K562 (cell line): ENCODE results near the gene ASB14.

Experiments used
- BRCA1 ChIP-seq, 2 experiments: fragments of 450-650 bp in 1 of 2; sonication (generic) in 1 of 2; formaldehyde crosslinking in 1 of 2; IDR thresholded peaks; 2 replicates each; pipeline versions ENCODE4 v1.5.0 to v1.6.1; 2017 to 2020; ENCODE audit warnings: mild to moderate bottlenecking in 1 of 2, missing genetic modification reagents in 1 of 2
- CTCF ChIP-seq, 3 experiments: IDR thresholded peaks in 2 of 3; conservative IDR thresholded peaks in 1 of 3; 2 replicates each; pipeline ENCODE4 v1.5.1; 2011 to 2012; ENCODE audit warnings: low read length in 3 of 3, mild to moderate bottlenecking in 3 of 3, control low read depth in 2 of 3, improper control_type of control experiment in 1 of 3, inconsistent platforms in 1 of 3, low read depth in 1 of 3, mixed read lengths in 1 of 3, moderate library complexity in 1 of 3; ENCODE audit not compliant: insufficient read depth in 2 of 3
- SRF ChIP-seq, 2 experiments: fragments of 250-450, 450-650 bp in 1 of 2; sonication (Bioruptor Pico) in 1 of 2; sonication (generic) in 1 of 2; formaldehyde crosslinking; IDR thresholded peaks; 2 replicates each; pipeline versions ENCODE4 v1.5.0 to v1.5.1; 2020 to 2022; ENCODE audit warnings: mild to moderate bottlenecking in 1 of 2, missing genetic modification reagents in 1 of 2
- TAF1 ChIP-seq: IDR thresholded peaks from 2 replicates; pipeline ENCODE4 v1.6.1; 2011; ENCODE audit warnings: mild to moderate bottlenecking, low read length, moderate library complexity; ENCODE audit not compliant: insufficient read depth, control insufficient read depth, severe bottlenecking; ENCODE audit errors: extremely low read depth

- TF ChIP-seq BRCA1 (IDR thresholded peaks at IDR 0.05) = no peak
- TF ChIP-seq BRCA1 (CRISPR knock-in tag; IDR thresholded peaks at IDR 0.05) = no peak
- TF ChIP-seq SRF (CRISPR knock-in tag; IDR thresholded peaks at IDR 0.05) = no peak
- TF ChIP-seq TAF1 = no peak
- no peak for TF ChIP-seq CTCF (IDR thresholded peaks at IDR 0.05 in 2 of 3, conservative IDR thresholded peaks at IDR 0.05 in 1 of 3; ENCODE audit: insufficient read depth in 2 of 3, low read depth in 1 of 3, low read length in 3 of 3)
Measured at GRCh38 chr3:57287205-57287604, 5.3 kb downstream of the ASB14 start.
